ENCODE results near the gene APH1B.

Gene APH1B

GRCh38 chr15:63231206-63231605 is 46.2 kb upstream of the APH1B start:
- no peaks in the 10 kb centered on the region for H3K36me3 ChIP-seq (ENCODE audit: control insufficient read depth in 2 of 2, insufficient read depth in 1 of 2, low read length in 2 of 2)
- POLR2A ChIA-PET: no interaction called here
- H3K27ac ChIP-seq (ENCODE audit: extremely low read depth, low read depth, low read length): no peak overlapping the region
- TF ChIP-seq ZNF23 (tag by site-specific recombination; IDR thresholded peaks at IDR 0.05; ENCODE audit: borderline replicate concordance): no peak
- TF ChIP-seq ZNF571 (tag by site-specific recombination; IDR thresholded peaks at IDR 0.05): no peak
- no peak for TF ChIP-seq ZNF280D (tag by site-specific recombination; IDR thresholded peaks at IDR 0.05)
- TF ChIP-seq ZNF558 (tag by site-specific recombination; IDR thresholded peaks at IDR 0.05): no peak
- TF ChIP-seq KLF10 (tag by site-specific recombination; IDR thresholded peaks at IDR 0.05): no peak
- TF ChIP-seq ZNF510 (tag by site-specific recombination; IDR thresholded peaks at IDR 0.05; ENCODE audit: insufficient replicate concordance): no peak
- H3K9me3 ChIP-seq (ENCODE audit: control insufficient read depth, insufficient read depth, low read depth, low read length): no peaks in the 10 kb centered on the region
- CTCF ChIA-PET: no interaction called here
- no peak overlapping the region for H3K4me3 ChIP-seq (ENCODE audit: low read depth, low read length)
- no peaks in the 10 kb centered on the region; the same call in 1 of the 2 replicates for H3K4me1 ChIP-seq (ENCODE audit: control insufficient read depth, insufficient read depth, low read length)

GRCh38 chr15:63231706-63232105 is 45.7 kb upstream of the APH1B start:
- H3K4me3 ChIP-seq (ENCODE audit: low read depth, low read length): no peak overlapping the region
- ChIA-PET CTCF (no interaction called here), POLR2A (no interaction called here)
- H3K9me3 ChIP-seq (ENCODE audit: control insufficient read depth, insufficient read depth, low read depth, low read length): no peaks in the 10 kb centered on the region
- H3K36me3 ChIP-seq (ENCODE audit: control insufficient read depth in 2 of 2, insufficient read depth in 1 of 2, low read length in 2 of 2): no peaks in the 10 kb centered on the region
- no peak overlapping the region for H3K27ac ChIP-seq (ENCODE audit: extremely low read depth, low read depth, low read length)
- TF ChIP-seq ZNF473 (tag by site-specific recombination; IDR thresholded peaks at IDR 0.05) (no peak), ZNF133 (tag by site-specific recombination; IDR thresholded peaks at IDR 0.05) (peak; percentile 68)
- no peaks in the 10 kb centered on the region; the same call in 1 of the 2 replicates for H3K4me1 ChIP-seq (ENCODE audit: control insufficient read depth, insufficient read depth, low read length)

- no peak overlapping the region for H3K27ac ChIP-seq (ENCODE audit: extremely low read depth, low read depth, low read length)
- no peaks in the 10 kb centered on the region; the same call in 1 of the 2 replicates for H3K4me1 ChIP-seq (ENCODE audit: control insufficient read depth, insufficient read depth, low read length)
- ChIA-PET POLR2A (interaction anchor here (0.6 kb wide), 1 partner anchor 95 kb away, joined by 3 read pairs; no protein-coding TSS in a partner anchor), CTCF (no interaction called here)
- TF ChIP-seq ZNF16 (tag by site-specific recombination; IDR thresholded peaks at IDR 0.05; ENCODE audit: low read depth) (no peak), KLF16 (tag by site-specific recombination; IDR thresholded peaks at IDR 0.05) (no peak), ZNF280C (tag by site-specific recombination; IDR thresholded peaks at IDR 0.05) (no peak), AEBP2 (tag by site-specific recombination; IDR thresholded peaks at IDR 0.05; ENCODE audit: borderline replicate concordance) (no peak), TSHZ1 (tag by site-specific recombination; IDR thresholded peaks at IDR 0.05; ENCODE audit: borderline replicate concordance) (no peak), ZNF10 (tag by site-specific recombination; IDR thresholded peaks at IDR 0.05) (no peak), ZNF354C (tag by site-specific recombination; IDR thresholded peaks at IDR 0.05; ENCODE audit: borderline replicate concordance, low read depth) (no peak), ZNF24 (tag by site-specific recombination; IDR thresholded peaks at IDR 0.05) (no peak), SP7 (tag by site-specific recombination; IDR thresholded peaks at IDR 0.05) (no peak), HOXD13 (CRISPR knock-in tag; IDR thresholded peaks at IDR 0.05; ENCODE audit: borderline replicate concordance) (no peak), ZNF555 (tag by site-specific recombination; conservative IDR thresholded peaks at IDR 0.05) (no peak)
- no peak overlapping the region for H3K4me3 ChIP-seq (ENCODE audit: low read depth, low read length)
- H3K9me3 ChIP-seq (ENCODE audit: control insufficient read depth, insufficient read depth, low read depth, low read length): no peaks in the 10 kb centered on the region
- no peaks in the 10 kb centered on the region for H3K36me3 ChIP-seq (ENCODE audit: control insufficient read depth in 2 of 2, insufficient read depth in 1 of 2, low read length in 2 of 2)
These were observed 45.0 kb upstream of the APH1B start for GRCh38 chr15:63232405-63232804.
